GM19238 (cell line): ENCODE results near the gene CDC42EP5.
"Not testable (repeated sequence)": the region's sequence is repeated elsewhere in the genome, so short reads cannot be mapped to it uniquely, and the experiment has no call there.

Experiments
- DNase-seq: peaks from one replicate; pipeline ENCODE4 v3.0.0; 2011; ENCODE audit warnings: low spot score; ENCODE audit not compliant: insufficient read length

CDC42EP5 gene

DNA sequence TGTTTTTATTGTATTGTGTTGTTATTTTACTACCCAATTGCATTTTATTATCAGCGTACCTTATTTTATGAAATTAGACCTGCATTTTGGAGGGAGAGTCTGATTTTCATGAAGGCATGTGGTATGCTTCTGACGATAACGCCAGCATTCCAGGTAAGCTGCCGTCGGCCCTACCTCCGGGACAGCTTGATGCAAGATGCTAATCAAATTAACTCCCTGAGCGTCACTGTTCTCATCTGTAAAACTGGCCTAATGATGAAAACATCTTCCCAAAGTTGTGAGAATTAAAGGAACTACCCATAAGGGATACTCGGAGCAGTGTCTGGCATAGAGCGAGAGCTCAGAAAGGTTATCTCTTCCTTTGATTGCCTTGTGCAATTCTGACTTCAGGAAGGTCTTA, 16.7 kb upstream of the CDC42EP5 start:
- DNase-seq = no peak

DNA sequence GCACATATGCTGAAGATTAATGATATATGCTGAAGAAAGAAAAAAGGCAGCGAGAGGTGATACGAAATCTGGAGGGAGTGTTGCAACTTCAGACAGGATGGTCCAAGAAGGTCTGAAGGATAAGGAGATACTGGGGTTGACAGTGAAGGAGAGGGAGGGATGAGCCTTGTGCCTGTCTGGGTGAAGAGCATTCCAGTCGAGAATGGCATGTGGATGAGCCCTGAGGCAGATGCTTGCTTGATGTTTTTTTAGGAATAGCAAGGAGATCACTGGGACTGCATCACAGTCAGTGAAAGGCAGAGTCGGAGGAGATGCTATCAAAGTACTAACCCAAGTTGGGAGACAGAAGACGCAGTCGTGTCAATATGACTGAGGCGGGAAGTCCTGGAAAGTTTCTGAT, 16.2 kb upstream of the CDC42EP5 start:
- no peak for DNase-seq

DNA sequence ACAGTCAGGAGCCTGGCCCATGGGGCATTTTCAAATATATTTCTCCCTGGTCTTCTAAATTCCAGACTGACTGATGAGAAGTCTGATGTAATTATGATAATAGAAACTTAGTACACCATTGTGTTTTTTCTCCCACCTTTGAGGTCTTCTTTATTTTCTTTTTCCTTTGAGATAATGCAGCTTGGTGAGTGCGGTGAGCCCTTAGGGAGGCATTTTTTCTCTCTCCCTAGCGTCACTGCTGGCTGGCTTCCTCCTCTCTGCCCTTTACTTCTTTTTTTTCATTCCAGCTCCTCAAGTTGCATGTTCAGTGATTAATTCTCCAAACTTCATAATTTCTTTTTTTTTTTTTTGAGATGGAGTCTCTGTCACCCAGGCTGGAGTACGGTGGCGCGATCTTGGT, 12.8 kb upstream of the CDC42EP5 start:
- no peak for DNase-seq

DNA sequence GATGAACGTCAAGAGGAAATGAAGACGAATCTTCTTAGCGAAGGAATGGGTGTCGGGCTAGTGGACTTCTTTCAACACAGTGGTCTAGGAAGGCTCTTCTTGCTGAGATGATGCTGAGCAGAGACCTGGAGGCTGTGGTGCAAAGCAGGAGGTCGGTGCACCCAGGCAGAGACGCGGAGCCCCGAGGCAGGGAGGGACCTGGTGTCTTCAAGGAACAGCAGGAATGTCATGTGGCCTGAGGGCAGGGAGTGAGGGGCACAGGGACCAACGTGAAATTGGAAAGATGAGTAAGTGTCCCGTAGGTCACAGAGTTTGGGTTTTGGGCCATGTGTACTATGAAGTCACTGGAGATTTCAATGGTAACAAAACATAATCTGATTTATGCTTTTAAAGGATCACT, 11.4 kb upstream of the CDC42EP5 start:
- no peak for DNase-seq

DNA sequence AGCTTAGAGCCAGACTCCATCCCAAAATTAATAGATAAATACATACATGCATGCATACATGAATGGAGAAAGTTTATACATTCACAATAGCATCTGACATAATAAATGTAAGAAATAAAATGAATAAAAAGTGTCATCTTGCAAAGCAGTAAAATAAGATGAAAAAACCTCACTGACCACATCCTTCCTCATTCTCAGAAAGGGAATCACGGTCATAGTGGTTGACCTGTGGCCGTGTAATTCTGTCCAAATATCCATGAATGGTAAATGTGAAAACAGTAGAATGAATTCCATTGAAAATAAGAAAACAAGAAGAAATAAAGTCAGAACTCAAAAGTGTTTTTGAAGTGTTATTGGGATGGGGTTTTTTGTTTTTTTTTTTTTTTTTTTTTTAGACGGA, 9.8 kb upstream of the CDC42EP5 start:
- DNase-seq = no peak

DNA sequence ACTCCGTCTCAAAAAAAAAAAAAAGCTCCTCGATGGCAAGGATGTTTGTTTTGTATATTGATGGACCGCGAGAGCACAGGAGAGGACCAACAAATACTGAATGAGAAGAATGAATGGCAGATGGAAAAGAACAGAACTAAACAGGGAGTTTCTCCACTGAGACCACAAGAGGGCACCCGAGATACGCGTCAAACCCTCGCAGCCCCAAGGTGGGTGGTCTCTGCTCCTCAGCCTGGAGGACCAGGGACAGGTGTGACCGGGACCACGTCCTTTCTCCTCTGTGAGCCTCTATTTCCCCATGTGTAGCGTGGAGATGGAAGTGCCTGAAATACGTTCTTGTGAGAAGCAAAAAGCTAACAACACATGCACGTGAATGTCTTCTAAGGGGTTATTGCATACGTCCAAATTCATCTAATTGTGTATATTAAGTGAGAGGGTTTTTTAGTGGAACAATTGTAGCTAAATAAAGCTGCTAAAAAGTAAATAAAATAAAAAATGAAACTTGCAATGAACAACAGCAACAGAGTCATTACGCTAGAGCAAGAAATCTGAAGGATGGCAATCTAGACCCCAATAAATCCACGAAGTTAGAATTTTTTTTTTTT, 8.3 kb upstream of the CDC42EP5 start:
- DNase-seq = no peak

DNA sequence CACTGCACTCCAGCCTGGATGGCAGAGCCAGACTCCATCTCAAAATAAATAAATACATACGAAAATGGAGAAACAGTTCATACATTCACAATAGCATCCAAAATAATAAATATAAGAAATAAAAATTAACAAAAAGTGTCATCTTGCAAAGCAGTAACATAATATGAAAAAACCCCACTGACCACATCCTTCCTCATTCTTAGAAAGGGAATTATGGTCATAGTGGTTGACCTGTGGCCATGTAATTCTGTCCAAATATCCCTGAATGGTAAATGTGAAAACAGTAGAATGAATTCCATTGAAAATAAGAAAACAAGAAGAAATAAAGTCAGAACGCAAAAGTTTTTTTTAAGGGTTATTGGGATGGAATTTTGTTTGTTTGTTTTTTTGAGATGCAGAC, 7.0 kb upstream of the CDC42EP5 start:
- no peak for DNase-seq

DNA sequence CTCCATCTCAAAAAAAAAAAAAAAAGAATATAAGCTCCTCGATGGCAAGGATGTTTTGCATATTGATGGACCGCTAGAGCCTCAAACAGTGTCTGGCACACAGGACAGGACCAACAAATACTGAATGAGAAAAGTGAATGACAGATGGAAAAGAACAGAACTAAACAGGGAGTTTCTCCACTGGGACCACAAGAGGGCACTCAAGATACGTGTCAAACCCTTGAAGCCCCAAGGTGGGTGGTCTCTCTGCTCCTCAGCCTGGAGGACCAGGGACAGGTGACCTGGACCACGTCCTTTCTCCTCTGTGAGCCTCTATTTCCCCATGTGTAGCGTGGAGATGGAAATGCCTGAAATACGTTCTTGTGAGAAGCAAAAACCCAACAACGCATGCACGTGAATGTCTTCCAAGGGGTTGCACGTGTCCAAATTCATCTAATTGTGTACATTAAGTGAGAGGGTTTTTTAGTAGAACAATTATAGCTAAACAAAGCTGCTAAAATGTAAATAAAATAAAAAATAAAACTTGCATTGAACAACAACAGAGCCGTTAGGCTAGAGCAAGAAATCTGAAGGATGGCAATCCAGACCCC, 5.7 kb upstream of the CDC42EP5 start:
- DNase-seq = no peak

DNA sequence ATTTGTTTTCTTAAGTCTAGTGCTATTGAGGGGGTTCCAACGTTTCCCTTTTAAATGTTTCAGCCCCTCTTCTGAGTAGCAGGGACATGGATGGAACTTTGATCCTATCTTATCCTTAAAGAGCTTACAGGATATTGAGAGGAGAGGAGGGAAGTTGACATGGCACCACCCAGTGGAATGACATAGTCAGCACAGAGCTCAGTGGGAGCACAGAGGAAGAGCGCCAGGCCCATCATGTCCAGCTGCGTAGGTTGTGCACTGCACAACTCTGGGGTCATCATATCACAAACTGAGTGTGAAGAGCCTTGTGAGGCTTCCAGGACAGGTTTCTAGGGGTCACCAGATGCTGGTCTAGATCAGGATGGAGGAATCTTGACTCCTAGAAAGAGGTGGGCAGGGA, 4.6 kb upstream of the CDC42EP5 start:
- no peak for DNase-seq

DNA sequence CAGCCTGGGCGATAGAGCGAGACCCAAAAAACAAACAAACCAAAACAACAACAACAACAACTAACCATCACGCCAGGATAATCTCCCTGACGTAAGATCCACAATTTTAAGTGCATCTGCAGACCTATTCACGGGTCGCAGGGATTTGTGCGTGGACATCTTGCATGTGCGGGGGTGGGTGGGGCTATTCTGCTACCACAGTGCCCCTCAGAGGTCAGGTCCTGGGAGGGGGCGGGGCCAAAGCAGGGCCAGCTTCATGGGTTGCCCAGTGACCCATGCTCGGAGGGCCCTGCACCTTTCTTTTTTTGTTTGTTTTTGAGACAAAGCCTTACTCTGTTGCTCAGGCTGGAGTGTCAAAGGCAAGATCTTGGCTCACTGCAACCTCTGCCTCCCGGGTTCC, 2.6 kb upstream of the CDC42EP5 start:
- DNase-seq = no peak

DNA sequence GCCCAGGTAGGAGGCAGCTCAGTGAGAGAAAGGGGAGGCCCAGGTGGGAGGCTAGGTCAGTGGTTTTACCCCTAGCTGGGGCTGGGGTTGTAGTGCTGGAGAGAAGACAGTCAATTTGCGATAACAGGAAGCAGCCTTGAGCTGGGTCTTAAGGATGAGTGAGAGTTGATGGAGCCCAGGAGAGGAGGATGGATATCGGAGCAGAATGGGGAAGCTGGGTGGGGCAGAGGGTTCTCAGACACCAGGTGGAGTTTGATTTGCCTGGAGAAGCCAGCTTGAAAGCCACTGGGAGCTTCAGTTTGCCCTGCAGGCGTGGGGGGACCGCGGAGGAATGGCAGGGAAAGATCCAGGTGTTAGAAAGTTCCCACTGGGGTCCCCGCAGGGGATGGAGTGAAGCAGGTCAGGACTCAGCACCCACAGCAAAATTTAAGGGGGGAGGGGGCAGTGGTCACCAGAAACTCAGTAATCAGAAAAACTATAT, 836 bp upstream of the CDC42EP5 start:
- no peak for DNase-seq

DNA sequence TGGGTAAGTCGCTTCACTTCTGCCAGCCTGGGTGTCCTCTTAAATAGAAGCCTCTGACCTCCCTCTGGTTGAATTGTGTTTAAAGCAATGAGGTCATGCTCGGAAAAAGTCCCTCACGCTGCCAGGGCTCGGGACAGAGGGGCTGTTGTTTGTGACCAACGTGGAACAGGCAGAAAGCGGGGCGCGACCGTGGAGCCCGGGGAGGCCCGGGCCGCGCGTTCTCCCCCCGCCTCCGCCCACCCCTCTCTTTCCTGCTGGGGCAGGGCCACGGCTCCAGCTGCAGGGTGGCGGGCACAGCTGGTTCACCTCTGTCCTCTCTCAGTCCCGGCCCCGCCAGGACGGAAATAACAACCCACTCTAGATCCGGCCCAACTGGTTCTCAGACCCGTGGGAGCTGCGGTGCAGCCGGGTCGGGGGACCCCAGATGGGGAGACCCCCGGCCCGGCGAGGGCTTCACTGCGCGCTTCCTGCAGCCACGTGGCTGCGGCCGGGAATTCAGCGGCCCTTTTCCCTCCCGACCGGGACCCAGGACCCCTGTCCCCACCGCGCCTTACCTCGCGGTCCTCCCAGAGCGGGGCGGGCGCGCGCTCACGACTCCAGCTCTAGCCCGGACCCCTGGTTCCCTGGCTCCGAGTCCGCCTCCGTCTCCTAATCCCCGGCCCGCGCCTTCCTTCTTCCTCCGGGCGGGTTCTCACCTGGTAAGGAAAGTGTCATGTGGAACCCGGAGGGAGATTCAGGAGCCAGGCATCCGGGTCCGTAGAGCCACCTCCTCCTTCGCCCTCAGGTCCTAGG, 1.9 kb downstream of the CDC42EP5 start:
- no peak for DNase-seq

DNA sequence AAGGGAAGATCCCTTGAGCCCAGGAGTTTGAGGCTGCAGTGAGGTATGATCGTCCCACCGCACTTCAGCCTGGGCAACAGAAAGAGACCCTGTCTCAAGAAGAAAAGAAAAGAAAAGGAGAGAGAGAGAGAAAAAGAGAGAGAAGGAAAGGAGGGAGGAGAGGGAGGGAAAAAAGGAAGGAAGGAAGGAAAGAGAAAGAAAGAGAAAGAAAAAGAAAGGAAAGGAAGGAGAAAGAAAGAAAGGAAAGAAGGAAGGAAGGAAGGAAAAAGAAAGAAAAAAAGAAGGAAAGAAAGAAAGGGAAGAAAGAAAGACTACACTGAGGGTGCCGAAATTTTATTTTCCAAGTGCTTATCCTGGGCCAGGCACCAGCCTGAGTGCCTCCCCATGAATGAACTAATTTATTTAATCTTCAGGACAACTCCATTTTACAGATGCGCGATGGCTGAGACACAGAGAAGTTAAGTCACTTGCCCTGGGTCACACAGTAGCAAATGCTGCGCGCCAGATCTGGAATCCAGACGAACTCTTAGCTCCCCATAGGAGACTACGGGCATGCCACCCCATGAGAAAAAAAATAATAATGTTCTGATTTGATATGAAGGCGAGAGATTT, 2.7 kb downstream of the CDC42EP5 start:
- no peak for DNase-seq

DNA sequence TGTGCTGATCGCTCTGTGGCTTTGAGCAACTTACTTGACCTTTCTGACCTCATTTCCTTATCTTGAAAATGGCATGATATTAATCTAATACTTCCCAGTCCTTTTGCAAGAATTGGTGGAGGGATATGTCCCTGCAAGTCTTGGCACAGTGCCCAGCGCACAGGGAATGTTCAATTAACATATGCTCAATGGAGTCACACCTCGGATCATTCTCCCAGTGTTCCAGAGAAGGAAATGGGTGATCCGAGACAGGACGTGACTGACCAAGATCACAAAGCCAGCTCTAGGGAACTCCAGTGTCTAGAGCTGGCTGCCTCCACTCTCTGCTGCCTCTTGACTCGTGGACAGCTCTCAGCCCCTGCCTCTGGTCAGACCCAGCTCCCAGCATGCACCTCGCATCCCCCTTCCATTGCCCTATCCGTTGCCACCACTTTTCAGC, 3.6 kb downstream of the CDC42EP5 start:
- DNase-seq = no peak

DNA sequence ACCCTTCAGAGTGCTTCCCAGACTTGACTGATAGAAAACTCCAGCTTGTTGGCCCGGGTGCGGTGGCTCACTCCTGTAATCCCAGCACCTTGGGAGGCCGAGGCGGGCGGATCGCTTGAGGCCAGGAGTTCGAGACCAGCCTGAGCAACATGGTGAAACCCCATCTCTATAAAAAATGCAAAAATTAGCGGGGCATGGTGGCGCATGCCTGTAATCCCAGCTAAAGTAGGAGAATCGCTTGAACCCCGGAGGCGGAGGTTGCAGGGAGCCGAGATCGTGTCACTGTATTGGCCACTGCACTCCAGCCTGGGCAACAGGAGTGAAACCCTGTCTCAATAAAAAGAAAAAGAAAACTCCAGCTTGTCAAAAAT, 7.0 kb downstream of the CDC42EP5 start:
- DNase-seq = not testable (repeated sequence)

DNA sequence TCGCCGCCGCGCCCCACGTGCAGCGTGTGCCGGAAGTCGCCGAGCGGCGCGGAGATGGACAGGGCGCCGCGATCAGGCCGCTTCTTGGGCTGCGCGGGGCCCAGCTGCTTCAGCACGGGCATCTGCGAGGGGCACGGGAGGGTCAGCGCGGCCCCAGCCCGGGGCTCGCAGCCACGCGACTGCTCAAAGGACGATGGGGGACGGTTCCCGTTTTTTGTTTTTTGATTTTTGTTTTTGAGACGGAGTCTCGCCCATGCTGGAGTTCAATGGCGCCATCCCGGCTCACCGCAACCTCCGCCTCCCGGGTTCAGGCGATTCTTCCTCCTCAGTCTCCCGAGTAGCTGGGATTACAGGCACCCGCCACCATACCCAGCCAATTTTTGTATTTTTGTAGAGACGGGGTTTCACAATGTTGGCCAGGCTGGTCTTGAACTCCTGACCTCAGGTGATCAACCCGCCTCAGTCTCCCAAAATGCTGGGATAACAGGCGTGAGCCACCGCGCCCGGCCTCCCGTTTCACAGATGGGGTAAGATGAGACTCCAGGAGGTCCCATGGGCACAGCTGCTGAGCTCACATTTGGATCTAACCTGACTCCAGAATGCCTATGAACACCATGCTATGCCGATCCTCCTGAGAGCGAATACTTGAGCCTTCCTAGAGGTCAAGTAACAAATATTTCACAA, 7.5 kb downstream of the CDC42EP5 start:
- DNase-seq = no peak

DNA sequence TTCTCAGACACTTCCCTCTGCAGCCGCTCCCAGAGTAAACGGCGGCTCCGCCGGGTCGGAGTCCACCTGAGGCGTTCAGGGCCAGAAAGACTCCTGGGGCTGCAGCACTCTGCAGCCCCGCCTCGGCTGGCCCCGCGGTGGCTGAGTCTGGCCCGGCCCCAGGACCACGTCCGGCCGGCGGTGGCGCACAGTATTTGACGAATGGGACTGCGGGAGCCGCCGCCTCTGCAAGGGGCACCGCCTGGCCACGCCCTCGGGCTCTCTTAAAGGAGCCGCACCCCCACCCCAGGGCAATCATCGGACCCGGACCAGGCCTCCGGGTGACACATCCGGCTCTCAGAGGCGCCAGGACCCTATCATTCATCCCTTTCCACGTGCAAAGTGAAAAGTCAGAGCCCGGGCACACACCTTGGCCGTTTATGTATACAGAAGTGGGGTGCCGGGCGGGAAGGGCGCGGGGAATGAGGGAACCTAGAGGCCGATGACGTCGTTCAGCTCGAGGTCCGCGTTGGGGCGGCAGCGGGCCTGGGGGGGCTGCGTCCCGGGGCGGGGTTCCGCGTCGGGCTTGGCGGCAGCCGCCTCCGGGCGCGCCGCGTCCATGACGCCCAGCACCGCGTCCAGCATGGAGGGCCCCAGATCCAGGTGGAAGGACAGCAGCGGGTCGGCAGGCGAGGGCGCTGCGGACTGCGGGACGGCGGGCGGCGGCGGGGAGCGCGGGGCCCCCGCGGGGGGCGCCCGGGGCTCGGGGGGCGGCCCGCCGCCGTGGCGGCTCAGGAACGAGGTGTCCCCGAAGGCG, 8.3 kb downstream of the CDC42EP5 start:
- peak; percentile 87 for DNase-seq

DNA sequence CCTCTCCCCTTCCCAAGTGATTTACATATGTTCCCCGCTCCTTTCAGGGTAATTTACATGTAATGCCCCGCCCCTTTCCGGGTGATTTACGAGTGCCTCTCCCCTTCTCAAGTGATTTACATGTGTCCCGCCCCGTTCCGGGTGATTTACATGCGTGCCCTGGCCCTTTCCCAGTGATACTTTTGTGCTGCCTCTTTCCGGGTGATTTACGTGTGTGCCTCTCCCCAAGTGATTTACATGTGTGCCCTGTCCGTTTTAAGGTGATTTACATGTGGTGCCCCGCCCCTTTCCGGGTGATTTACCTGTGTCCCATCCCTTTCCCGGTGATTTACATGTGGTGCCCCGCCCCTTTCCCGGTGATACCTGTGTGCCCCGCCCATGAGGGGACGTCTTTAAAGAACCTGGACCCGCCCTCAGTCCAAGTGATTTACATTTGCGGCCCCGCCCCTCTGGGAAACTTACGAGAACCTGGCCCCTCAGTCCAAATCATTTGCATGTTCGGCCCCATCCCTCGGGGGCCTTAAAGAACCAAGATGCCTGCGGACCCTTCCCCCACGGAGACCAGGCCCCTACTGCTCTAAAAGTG, 9.0 kb downstream of the CDC42EP5 start:
- peak; percentile 72 for DNase-seq

DNA sequence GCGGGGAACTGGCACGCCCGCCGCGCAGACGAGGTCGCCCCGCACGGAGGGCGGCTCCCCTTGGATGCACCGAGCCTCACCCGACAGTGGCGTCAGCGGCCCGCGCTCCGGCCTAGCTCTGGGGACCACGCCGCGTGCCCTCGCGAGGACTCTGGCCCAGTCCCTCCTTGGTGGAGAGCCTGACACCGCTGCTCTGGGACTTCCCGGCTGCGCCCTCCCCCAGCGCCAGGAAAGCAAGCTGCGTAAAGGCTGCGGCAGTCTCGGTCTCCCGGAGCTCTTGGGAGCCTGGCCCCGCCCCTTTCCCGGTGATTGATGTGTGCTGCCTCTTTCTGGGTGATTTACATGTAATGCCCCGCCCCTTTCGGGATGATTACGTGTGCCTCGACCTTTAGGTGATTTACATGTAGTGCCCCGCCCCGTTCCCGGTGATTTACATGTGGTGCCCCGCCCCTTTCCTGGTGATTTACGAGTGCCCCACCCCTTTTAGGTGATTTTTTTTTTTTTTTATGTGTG, 9.5 kb downstream of the CDC42EP5 start, which contains the start of gene LENG9:
Gene LENG9 (minus strand): TSS at position 248 of the 513 bp plus-strand sequence. CDS start 252 bp downstream, outside the sequence.
- peak; percentile 76 for DNase-seq
